ENCODE data around the gene KDF1. TPM values are rescaled to one million over a fixed set of nuclear protein-coding genes. Genes with fewer than 3 reads are reported as not detected.

KDF1 gene
- total and polyA plus RNA-seq, 4 donors: 1.0 to 4.6 (median 1.8) TPM

DNA sequence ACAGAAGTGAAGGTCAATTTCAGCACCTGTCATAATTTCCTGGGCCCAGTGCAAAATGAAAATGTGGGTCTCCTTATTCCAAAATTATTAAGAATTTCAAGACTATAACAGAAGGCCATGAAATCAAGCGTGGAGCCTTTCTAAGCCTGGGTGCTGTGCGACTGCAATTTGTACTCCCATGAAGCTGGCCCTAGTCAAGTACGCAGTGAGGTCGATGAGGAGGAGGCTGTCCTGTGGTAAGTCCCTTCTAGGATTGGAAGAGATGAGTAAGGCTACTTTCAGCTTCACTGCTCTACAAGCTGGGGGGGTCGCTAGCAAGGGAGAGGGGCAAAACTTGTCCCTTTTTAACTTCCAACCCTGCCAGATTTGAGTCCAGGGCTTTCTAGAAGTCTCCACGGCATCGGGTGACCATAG is 39.1 kb downstream of the KDF1 start:
- WGBS: 15% methylated on average over 7 of the region's 7 CpGs
- H3K27ac ChIP-seq (ENCODE audit: low read depth in 1 of 2, low read length in 2 of 2): peak overlapping the region; percentile 89 to 90
- peaks cover 4 to 21% (median 14%) of the 10 kb centered on the region in 4 donors for H3K4me1 ChIP-seq (ENCODE audit: control insufficient read depth in 4 of 4, insufficient read depth in 4 of 4, low read length in 3 of 4)
- H3K9ac ChIP-seq (ENCODE audit: low read depth in 1 of 2, low read length in 2 of 2): peak overlapping the region; percentile 60 to 81
- H3K27me3 ChIP-seq (ENCODE audit: control insufficient read depth in 4 of 4, insufficient read depth in 4 of 4, low read length in 3 of 4): no peaks in the 10 kb centered on the region
- peak overlapping the region; percentile 13 to 41 (median 25) for H3K4me3 ChIP-seq (ENCODE audit: low read depth in 1 of 3, low read length in 3 of 3)
- TF ChIP-seq JUND (IDR thresholded peaks at IDR 0.05) (no peak), EGR1 (IDR thresholded peaks at IDR 0.05; ENCODE audit: low read depth in 2 of 2) (no peak), YY1 (IDR thresholded peaks at IDR 0.05) (no peak)
- TF ChIP-seq, protein P1, sequence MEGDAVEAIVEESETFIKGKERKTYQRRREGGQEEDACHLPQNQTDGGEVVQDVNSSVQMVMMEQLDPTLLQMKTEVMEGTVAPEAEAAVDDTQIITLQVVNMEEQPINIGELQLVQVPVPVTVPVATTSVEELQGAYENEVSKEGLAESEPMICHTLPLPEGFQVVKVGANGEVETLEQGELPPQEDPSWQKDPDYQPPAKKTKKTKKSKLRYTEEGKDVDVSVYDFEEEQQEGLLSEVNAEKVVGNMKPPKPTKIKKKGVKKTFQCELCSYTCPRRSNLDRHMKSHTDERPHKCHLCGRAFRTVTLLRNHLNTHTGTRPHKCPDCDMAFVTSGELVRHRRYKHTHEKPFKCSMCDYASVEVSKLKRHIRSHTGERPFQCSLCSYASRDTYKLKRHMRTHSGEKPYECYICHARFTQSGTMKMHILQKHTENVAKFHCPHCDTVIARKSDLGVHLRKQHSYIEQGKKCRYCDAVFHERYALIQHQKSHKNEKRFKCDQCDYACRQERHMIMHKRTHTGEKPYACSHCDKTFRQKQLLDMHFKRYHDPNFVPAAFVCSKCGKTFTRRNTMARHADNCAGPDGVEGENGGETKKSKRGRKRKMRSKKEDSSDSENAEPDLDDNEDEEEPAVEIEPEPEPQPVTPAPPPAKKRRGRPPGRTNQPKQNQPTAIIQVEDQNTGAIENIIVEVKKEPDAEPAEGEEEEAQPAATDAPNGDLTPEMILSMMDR (IDR thresholded peaks at IDR 0.05; ENCODE audit: low read depth, low read length, missing input control): no peak
- TF ChIP-seq, protein P2, sequence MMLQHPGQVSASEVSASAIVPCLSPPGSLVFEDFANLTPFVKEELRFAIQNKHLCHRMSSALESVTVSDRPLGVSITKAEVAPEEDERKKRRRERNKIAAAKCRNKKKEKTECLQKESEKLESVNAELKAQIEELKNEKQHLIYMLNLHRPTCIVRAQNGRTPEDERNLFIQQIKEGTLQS (IDR thresholded peaks at IDR 0.05): no peak
- DNase-seq (ENCODE audit: low spot score): no peak
- peaks cover 1 to 9% (median 7%) of the 10 kb centered on the region in 4 donors for H3K36me3 ChIP-seq (ENCODE audit: control insufficient read depth in 4 of 4, insufficient read depth in 3 of 4, low read depth in 1 of 4, low read length in 3 of 4)
- no peaks in the 10 kb centered on the region for H3K9me3 ChIP-seq (ENCODE audit: control insufficient read depth in 4 of 4, low read length in 3 of 4)

DNA sequence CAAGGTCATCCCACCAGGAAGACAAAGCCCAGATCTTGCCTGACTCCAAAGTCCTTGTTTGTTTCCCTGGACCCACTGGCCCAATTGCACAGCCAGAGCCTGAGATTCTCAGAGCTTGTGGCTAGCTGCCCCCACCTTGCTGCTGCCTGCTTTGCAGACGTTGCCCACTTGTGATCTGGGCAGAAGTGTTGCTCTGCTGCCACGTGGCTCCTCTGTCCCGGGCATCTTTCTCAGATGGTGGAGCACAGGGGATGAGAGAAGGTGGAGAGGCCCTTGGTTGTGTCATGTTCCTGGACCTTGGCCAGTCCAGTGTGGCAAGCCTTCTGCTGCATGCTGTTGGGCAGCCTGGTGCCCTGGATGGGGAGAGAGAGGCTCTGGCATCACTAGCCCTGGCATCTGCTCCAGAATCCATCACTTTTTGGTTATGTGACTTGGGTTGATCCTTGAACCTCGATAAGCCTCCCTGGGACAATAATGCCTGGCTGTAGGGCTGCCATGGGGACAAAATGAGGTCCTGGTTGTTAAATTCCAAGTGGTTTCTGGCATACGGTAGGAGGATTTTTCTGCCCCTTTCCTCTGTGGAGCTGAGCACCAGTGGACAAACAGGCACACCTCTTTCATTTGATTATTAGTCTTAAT is 44.9 kb downstream of the KDF1 start:
- Histone ChIP-seq H3K36me3 (ENCODE audit: control insufficient read depth in 4 of 4, insufficient read depth in 3 of 4, low read depth in 1 of 4, low read length in 3 of 4) (peaks cover 0 to 6% (median 0%) of the 10 kb centered on the region in 4 donors), H3K9me3 (ENCODE audit: control insufficient read depth in 4 of 4, low read length in 3 of 4) (no peaks in the 10 kb centered on the region), H3K27me3 (ENCODE audit: control insufficient read depth in 4 of 4, insufficient read depth in 4 of 4, low read length in 3 of 4) (no peaks in the 10 kb centered on the region), H3K4me1 (ENCODE audit: control insufficient read depth in 4 of 4, insufficient read depth in 4 of 4, low read length in 3 of 4) (peaks cover 3 to 44% (median 30%) of the 10 kb centered on the region in 4 donors), H3K9ac (ENCODE audit: low read depth in 1 of 2, low read length in 2 of 2) (no peak overlapping the region), H3K4me3 (ENCODE audit: low read depth in 1 of 3, low read length in 3 of 3) (no peak overlapping the region), H3K27ac (ENCODE audit: low read depth in 1 of 2, low read length in 2 of 2) (peak overlapping the region; percentile 72 to 88)
- TF ChIP-seq, protein P3, sequence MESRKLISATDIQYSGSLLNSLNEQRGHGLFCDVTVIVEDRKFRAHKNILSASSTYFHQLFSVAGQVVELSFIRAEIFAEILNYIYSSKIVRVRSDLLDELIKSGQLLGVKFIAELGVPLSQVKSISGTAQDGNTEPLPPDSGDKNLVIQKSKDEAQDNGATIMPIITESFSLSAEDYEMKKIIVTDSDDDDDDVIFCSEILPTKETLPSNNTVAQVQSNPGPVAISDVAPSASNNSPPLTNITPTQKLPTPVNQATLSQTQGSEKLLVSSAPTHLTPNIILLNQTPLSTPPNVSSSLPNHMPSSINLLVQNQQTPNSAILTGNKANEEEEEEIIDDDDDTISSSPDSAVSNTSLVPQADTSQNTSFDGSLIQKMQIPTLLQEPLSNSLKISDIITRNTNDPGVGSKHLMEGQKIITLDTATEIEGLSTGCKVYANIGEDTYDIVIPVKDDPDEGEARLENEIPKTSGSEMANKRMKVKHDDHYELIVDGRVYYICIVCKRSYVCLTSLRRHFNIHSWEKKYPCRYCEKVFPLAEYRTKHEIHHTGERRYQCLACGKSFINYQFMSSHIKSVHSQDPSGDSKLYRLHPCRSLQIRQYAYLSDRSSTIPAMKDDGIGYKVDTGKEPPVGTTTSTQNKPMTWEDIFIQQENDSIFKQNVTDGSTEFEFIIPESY (IDR thresholded peaks at IDR 0.05): peak; percentile 23
- TF ChIP-seq, protein P1 (IDR thresholded peaks at IDR 0.05; ENCODE audit: low read depth, low read length, missing input control): no peak
- TF ChIP-seq JUND (IDR thresholded peaks at IDR 0.05) (peak; percentile 48 to 75), NR2F2 (IDR thresholded peaks at IDR 0.05) (no peak), FOXA2 (IDR thresholded peaks at IDR 0.05) (peak; percentile 33), YY1 (IDR thresholded peaks at IDR 0.05) (peak; percentile 65), FOXA1 (IDR thresholded peaks at IDR 0.05) (peak; percentile 9), HNF4G (IDR thresholded peaks at IDR 0.05) (peak; percentile 80), GABPA (IDR thresholded peaks at IDR 0.05 in 1 of 2, conservative IDR thresholded peaks at IDR 0.05 in 1 of 2) (no peak), RAD21 (IDR thresholded peaks at IDR 0.05) (peak; percentile 8 to 59), EGR1 (IDR thresholded peaks at IDR 0.05; ENCODE audit: low read depth in 2 of 2) (no peak), TAF1 (conservative IDR thresholded peaks at IDR 0.05) (no peak), HNF4A (conservative IDR thresholded peaks at IDR 0.05) (peak; percentile 88 to 89), SP1 (IDR thresholded peaks at IDR 0.05) (peak; percentile 91), RXRA (IDR thresholded peaks at IDR 0.05) (peak; percentile 91)
- TF ChIP-seq, protein P4, sequence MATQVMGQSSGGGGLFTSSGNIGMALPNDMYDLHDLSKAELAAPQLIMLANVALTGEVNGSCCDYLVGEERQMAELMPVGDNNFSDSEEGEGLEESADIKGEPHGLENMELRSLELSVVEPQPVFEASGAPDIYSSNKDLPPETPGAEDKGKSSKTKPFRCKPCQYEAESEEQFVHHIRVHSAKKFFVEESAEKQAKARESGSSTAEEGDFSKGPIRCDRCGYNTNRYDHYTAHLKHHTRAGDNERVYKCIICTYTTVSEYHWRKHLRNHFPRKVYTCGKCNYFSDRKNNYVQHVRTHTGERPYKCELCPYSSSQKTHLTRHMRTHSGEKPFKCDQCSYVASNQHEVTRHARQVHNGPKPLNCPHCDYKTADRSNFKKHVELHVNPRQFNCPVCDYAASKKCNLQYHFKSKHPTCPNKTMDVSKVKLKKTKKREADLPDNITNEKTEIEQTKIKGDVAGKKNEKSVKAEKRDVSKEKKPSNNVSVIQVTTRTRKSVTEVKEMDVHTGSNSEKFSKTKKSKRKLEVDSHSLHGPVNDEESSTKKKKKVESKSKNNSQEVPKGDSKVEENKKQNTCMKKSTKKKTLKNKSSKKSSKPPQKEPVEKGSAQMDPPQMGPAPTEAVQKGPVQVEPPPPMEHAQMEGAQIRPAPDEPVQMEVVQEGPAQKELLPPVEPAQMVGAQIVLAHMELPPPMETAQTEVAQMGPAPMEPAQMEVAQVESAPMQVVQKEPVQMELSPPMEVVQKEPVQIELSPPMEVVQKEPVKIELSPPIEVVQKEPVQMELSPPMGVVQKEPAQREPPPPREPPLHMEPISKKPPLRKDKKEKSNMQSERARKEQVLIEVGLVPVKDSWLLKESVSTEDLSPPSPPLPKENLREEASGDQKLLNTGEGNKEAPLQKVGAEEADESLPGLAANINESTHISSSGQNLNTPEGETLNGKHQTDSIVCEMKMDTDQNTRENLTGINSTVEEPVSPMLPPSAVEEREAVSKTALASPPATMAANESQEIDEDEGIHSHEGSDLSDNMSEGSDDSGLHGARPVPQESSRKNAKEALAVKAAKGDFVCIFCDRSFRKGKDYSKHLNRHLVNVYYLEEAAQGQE (IDR thresholded peaks at IDR 0.05): peak; percentile 49
- TF ChIP-seq, protein P2 (IDR thresholded peaks at IDR 0.05): peak; percentile 64
- TF ChIP-seq, protein P5, sequence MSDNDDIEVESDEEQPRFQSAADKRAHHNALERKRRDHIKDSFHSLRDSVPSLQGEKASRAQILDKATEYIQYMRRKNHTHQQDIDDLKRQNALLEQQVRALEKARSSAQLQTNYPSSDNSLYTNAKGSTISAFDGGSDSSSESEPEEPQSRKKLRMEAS (IDR thresholded peaks at IDR 0.05): peak; percentile 69
- no peak for DNase-seq (ENCODE audit: low spot score)
- WGBS: 25% methylated on average over 5 of the region's 5 CpGs
